Keratinocyte (primary cell): Measurements from ENCODE around the gene C9orf85. TPM values are rescaled to one million over a fixed set of nuclear protein-coding genes. Genes with fewer than 3 reads are reported as not detected.

ENCODE experiments used
- DNase-seq: peaks from one replicate; pipeline ENCODE4 v3.0.0-alpha.2; 2011; ENCODE audit warnings: low read depth, missing footprints, low spot score
- FAIRE-seq: peaks from 2 replicates; lab custom pipeline; 2011; peaks lifted over from hg19 to GRCh38; lab: Jason Lieb, UNC
- H2AFZ ChIP-seq: 2 replicates; pipeline ENCODE4 v1.6.0; 2012; ENCODE audit warnings: low read length, control low read depth, inconsistent platforms; ENCODE audit not compliant: control insufficient read depth
- H3K27ac ChIP-seq: 2 replicates; pipeline ENCODE4 v1.5.1; 2011; ENCODE audit warnings: low read length; ENCODE audit not compliant: control insufficient read depth, insufficient read depth
- H3K27me3 ChIP-seq: 3 replicates; pipeline ENCODE4 v1.6.0; 2011; ENCODE audit warnings: low read length; ENCODE audit not compliant: control insufficient read depth, insufficient read depth; ENCODE audit errors: extremely low read depth
- H3K36me3 ChIP-seq, 2 experiments: 2 replicates in 1 of 2; 3 replicates in 1 of 2; pipeline ENCODE4 v1.5.1; 2011; ENCODE audit warnings: low read length in 2 of 2, mild to moderate bottlenecking in 1 of 2; ENCODE audit not compliant: control insufficient read depth in 2 of 2, insufficient read depth in 2 of 2; ENCODE audit errors: extremely low read depth in 1 of 2
- H3K4me1 ChIP-seq: 3 replicates; pipeline ENCODE4 v1.5.1; 2011; ENCODE audit warnings: low read length; ENCODE audit not compliant: control insufficient read depth, insufficient read depth; ENCODE audit errors: extremely low read depth
- H3K4me2 ChIP-seq: 3 replicates; pipeline ENCODE4 v1.6.0; 2011; ENCODE audit warnings: low read depth, low read length; ENCODE audit not compliant: control insufficient read depth, insufficient read depth; ENCODE audit errors: extremely low read depth
- H3K4me3 ChIP-seq, 3 experiments: fragments of 200-600 bp in 1 of 3; sonication (generic) in 1 of 3; 2 replicates in 2 of 3; 3 replicates in 1 of 3; pipeline ENCODE4 v1.5.1; 2011 to 2016; ENCODE audit warnings: low read length in 3 of 3, mild to moderate bottlenecking in 3 of 3, control low read depth in 2 of 3, inconsistent platforms in 1 of 3, low read depth in 1 of 3, mixed read lengths in 1 of 3, mixed run types in 1 of 3, moderate library complexity in 1 of 3; ENCODE audit not compliant: control insufficient read depth in 2 of 3, insufficient read depth in 2 of 3; ENCODE audit errors: extremely low read depth in 1 of 3
- H3K79me2 ChIP-seq: 2 replicates; pipeline ENCODE4 v1.6.0; 2012; ENCODE audit warnings: low read length; ENCODE audit not compliant: control insufficient read depth, insufficient read depth
- H3K9ac ChIP-seq: 3 replicates; pipeline ENCODE4 v1.6.0; 2011; ENCODE audit warnings: low read length; ENCODE audit not compliant: control insufficient read depth, insufficient read depth; ENCODE audit errors: extremely low read depth
- H3K9me1 ChIP-seq: 3 replicates; pipeline ENCODE4 v1.6.0; 2011; ENCODE audit warnings: low read length; ENCODE audit not compliant: control insufficient read depth, insufficient read depth; ENCODE audit errors: extremely low read depth
- H3K9me3 ChIP-seq: 2 replicates; pipeline ENCODE4 v1.5.1; 2012; ENCODE audit warnings: low read depth, low read length; ENCODE audit not compliant: control insufficient read depth
- H4K20me1 ChIP-seq: 3 replicates; pipeline ENCODE4 v1.6.0; 2011; ENCODE audit warnings: low read length; ENCODE audit not compliant: control insufficient read depth, insufficient read depth; ENCODE audit errors: extremely low read depth
- EZH2 ChIP-seq: IDR thresholded peaks from one replicate; pipeline ENCODE4 v1.6.1; 2012; ENCODE audit warnings: inconsistent platforms, mild to moderate bottlenecking, low read length, moderate library complexity
- dilution Hi-C: fragments of 300-500 bp; cut with MboI; formaldehyde crosslinking; loops from one replicate; pipeline ENCODE4 v1.7.0; 2020; ENCODE audit warnings: low sequenced_read_pairs; ENCODE audit not compliant: extremely low pct_ligation_motif_present
- polyA plus RNA-seq, 5 experiments: library from polyadenylated mRNA; depleted of rRNA in 3 of 5; stranded (reverse) in 3 of 5; stranded (forward) in 1 of 5; unstranded in 1 of 5; fragments of >200 nt; gene quantifications; 1 replicate in 1 of 5; 2 replicates in 3 of 5; 3 replicates in 1 of 5; pipeline versions ENCODE4 v1.2.1 to v1.2.3, GENCODE V29; 2011 to 2012; ENCODE audit warnings: missing spikeins in 2 of 5, low read depth in 1 of 5, low replicate concordance in 1 of 5
- TF ChIP-seq, protein P1 (sequence below), 3 experiments: IDR thresholded peaks in 1 of 3; conservative IDR thresholded peaks in 1 of 3; optimal IDR thresholded peaks in 1 of 3; 2 replicates in 2 of 3; 3 replicates in 1 of 3; pipeline versions ENCODE3 to v1.5.1; 2011; ENCODE audit warnings: low read length in 3 of 3, mild to moderate bottlenecking in 3 of 3, moderate library complexity in 2 of 3, control low read depth in 1 of 3, inconsistent platforms in 1 of 3; ENCODE audit not compliant: insufficient read depth in 2 of 3; ENCODE audit errors: extremely low read depth in 1 of 3

Gene C9orf85
- polyA plus RNA-seq, 1 donor (not counting 4 experiments of a cell fraction or from before 2014, with no cell fraction given) = 18.2 TPM

DNA sequence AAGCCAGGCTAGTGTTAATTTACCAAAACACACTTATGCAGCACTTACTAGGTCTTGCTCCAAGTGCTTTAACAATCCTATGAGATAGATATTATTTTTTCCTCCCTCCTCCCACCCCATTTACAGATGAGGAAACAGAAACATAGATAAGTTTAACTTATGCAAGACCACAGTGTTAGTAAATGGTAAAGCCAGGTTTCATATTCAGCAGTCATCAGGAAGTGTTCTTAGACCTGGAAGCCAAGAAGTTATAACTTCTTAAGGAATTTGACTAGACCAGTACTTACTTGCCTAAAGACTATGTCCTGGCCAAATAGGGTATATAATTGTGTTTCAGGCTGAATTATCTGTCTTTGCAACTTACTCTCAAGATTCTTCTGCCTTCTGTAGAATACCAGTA, 16.3 kb upstream of the C9orf85 start:
- peak overlapping the region; percentile 83 for H3K4me2 ChIP-seq
- H3K4me3 ChIP-seq = peak overlapping the region in 2 of 3 experiments; percentile 25 to 34
- H3K27ac ChIP-seq = peak overlapping the region; percentile 1
- peaks cover 63% of the 10 kb centered on the region for H3K79me2 ChIP-seq
- no peak for TF ChIP-seq EZH2
- TF ChIP-seq, protein P1, sequence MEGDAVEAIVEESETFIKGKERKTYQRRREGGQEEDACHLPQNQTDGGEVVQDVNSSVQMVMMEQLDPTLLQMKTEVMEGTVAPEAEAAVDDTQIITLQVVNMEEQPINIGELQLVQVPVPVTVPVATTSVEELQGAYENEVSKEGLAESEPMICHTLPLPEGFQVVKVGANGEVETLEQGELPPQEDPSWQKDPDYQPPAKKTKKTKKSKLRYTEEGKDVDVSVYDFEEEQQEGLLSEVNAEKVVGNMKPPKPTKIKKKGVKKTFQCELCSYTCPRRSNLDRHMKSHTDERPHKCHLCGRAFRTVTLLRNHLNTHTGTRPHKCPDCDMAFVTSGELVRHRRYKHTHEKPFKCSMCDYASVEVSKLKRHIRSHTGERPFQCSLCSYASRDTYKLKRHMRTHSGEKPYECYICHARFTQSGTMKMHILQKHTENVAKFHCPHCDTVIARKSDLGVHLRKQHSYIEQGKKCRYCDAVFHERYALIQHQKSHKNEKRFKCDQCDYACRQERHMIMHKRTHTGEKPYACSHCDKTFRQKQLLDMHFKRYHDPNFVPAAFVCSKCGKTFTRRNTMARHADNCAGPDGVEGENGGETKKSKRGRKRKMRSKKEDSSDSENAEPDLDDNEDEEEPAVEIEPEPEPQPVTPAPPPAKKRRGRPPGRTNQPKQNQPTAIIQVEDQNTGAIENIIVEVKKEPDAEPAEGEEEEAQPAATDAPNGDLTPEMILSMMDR (optimal IDR thresholded peaks at IDR 0.05 in 1 of 3, IDR thresholded peaks at IDR 0.05 in 1 of 3, conservative IDR thresholded peaks at IDR 0.05 in 1 of 3; ENCODE audit: extremely low read depth in 1 of 3, insufficient read depth in 2 of 3, low read length in 3 of 3) = no peak
- H4K20me1 ChIP-seq = no peaks in the 10 kb centered on the region
- no peaks in the 10 kb centered on the region for H3K9me1 ChIP-seq
- no peak overlapping the region for H3K9ac ChIP-seq
- no peaks in the 10 kb centered on the region for H3K27me3 ChIP-seq
- peaks cover 32% of the 10 kb centered on the region for H3K4me1 ChIP-seq
- no peaks in the 10 kb centered on the region for H3K9me3 ChIP-seq
- dilution Hi-C loops = no loop called here
- no peak for DNase-seq
- no peak overlapping the region for H2AFZ ChIP-seq
- peak; percentile 88 for FAIRE-seq
- H3K36me3 ChIP-seq = no peaks in the 10 kb centered on the region

DNA sequence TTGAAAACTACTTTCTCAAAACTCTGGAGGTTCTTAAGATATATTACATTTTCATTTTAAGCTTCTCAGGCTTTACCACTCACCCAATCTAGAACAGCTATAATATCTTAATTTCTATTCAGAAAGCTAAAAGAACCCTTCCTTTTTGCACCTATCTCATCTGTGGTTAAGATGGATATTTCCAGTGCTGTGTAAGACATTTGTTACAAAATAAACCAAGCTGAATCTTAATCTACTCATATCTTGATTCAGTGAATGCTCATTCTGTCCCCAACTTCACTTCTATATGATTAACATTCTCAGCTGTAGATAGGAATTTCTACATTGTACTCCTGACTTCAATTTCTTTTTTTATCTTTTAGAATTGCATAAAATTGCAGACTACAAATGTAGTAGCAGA, 15.5 kb upstream of the C9orf85 start:
- DNase-seq = no peak
- Histone ChIP-seq H3K9me1 (no peaks in the 10 kb centered on the region), H3K9ac (no peak overlapping the region), H3K79me2 (peaks cover 62% of the 10 kb centered on the region), H3K27me3 (no peaks in the 10 kb centered on the region), H3K36me3 (no peaks in the 10 kb centered on the region), H2AFZ (no peak overlapping the region), H4K20me1 (no peaks in the 10 kb centered on the region), H3K4me1 (peaks cover 32% of the 10 kb centered on the region), H3K4me3 (no peak overlapping the region), H3K9me3 (no peaks in the 10 kb centered on the region), H3K4me2 (peak overlapping the region; percentile 83), H3K27ac (no peak overlapping the region)
- peak; percentile 23 for FAIRE-seq
- no peak for TF ChIP-seq EZH2
- TF ChIP-seq, protein P1 (optimal IDR thresholded peaks at IDR 0.05 in 1 of 3, IDR thresholded peaks at IDR 0.05 in 1 of 3, conservative IDR thresholded peaks at IDR 0.05 in 1 of 3; ENCODE audit: extremely low read depth in 1 of 3, insufficient read depth in 2 of 3, low read length in 3 of 3) = no peak
- dilution Hi-C loops = no loop called here
